ENCODE data around the gene ANTKMT. TPM values are rescaled to one million over a fixed set of nuclear protein-coding genes. Genes with fewer than 3 reads are reported as not detected.
"Not testable (repeated sequence)": the region's sequence is repeated elsewhere in the genome, so short reads cannot be mapped to it uniquely, and the experiment has no call there.

The ANTKMT gene
- total RNA-seq, 2 donors from 2014 or later: 10.3 to 11.8 TPM

DNA sequence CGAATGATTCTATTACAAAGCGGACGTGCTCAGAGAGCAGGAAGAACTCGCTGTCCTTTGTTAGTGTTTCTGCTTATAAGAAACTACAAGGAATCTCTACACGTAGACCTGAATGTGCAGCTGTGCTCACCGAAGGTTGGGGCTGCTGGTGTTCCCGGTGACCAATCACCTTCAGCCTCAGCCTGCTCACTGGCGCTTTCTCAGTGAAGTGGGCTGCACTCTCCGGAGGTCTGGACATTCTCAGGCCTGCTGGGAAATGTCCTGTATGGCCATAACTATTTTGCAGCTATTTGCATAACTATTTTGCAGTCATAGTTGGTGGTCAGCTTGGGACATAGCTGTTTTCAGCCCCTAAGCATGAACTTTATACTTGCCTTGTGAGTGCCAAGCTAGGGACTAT is 29.5 kb downstream of the ANTKMT start:
- Mint-ChIP-seq H3K36me3 (ENCODE audit: low read depth) (no peaks in the 10 kb centered on the region), H3K4me1 (peaks cover 4% of the 10 kb centered on the region), H3K4me3 (no peak overlapping the region), H3K27ac (no peak overlapping the region), H3K27me3 (no peaks in the 10 kb centered on the region)
- no peaks in the 10 kb centered on the region for H3K9me3 ChIP-seq (ENCODE audit: control insufficient read depth, low read length, poor library complexity, severe bottlenecking)
- no peak for DNase-seq
- no peak for ATAC-seq

DNA sequence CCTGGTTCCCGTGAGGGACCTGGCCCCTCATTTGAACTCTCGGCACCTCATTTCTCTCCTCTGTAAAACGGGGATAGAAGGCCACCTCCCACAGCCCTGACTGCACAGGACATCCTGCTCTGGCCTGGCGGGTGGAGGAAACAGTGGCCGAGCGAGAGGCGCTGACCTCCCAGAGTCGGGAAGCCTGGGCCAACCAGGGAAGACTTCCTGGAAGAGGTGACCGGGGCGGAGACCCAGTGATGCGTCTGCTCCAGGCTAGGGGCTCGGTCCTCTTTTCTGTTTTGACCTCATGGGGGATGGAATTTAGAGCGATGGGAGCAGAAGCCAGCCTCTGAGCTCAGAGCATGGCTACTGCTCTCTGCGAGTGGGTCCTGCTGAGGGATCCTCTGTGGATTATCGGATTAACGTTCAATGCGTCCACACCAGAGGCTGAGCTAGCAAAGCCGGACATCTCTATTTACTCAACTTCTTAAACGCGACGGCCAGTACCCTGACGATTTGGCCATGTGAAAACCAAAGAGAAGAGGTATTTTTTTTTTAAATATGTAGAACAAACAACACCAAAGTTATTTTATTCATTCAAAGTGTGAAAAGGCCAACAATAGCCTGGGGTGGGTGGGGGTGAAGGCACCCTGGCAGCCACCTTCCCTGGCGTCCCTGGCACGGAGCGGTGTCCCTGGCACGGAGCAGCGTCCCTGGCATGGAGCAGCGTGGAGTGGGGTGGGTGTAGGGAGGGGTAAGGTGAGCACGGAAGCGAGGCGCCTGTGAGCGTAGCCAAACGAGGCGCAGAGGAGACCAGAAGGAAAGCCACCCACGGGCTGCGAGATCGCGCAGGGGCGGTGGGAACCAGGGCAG is 30.4 kb downstream of the ANTKMT start:
- peaks cover 4% of the 10 kb centered on the region for H3K4me1 Mint-ChIP-seq
- H3K4me3 Mint-ChIP-seq: no peak overlapping the region
- DNase-seq: no peak
- no peak for ATAC-seq
- H3K27ac Mint-ChIP-seq: no peak overlapping the region
- no peaks in the 10 kb centered on the region for H3K9me3 ChIP-seq (ENCODE audit: control insufficient read depth, low read length, poor library complexity, severe bottlenecking)
- no peaks in the 10 kb centered on the region for H3K36me3 Mint-ChIP-seq (ENCODE audit: low read depth)
- no peaks in the 10 kb centered on the region for H3K27me3 Mint-ChIP-seq

- H3K4me1 Mint-ChIP-seq: peaks cover 4% of the 10 kb centered on the region
- no peak overlapping the region for H3K27ac Mint-ChIP-seq
- no peaks in the 10 kb centered on the region for H3K9me3 ChIP-seq (ENCODE audit: control insufficient read depth, low read length, poor library complexity, severe bottlenecking)
- no peaks in the 10 kb centered on the region for H3K27me3 Mint-ChIP-seq
- H3K36me3 Mint-ChIP-seq (ENCODE audit: low read depth): no peaks in the 10 kb centered on the region
- no peak overlapping the region for H3K4me3 Mint-ChIP-seq
- ATAC-seq: no peak
- DNase-seq: no peak
These were observed 31.0 kb downstream of the ANTKMT start for GRCh38 chr16:752007-752312.

- not testable (repeated sequence) for DNase-seq; H3K27me3 Mint-ChIP-seq; H3K4me3 Mint-ChIP-seq; H3K4me1 Mint-ChIP-seq; H3K27ac Mint-ChIP-seq; ATAC-seq; H3K36me3 Mint-ChIP-seq (ENCODE audit: low read depth); H3K9me3 ChIP-seq (ENCODE audit: control insufficient read depth, low read length, poor library complexity, severe bottlenecking)
These were observed 33.2 kb downstream of the ANTKMT start for GRCh38 chr16:754121-754607.

GRCh38 chr16:754656-755055 is 33.7 kb downstream of the ANTKMT start:
- H3K9me3 ChIP-seq (ENCODE audit: control insufficient read depth, low read length, poor library complexity, severe bottlenecking): no peaks in the 10 kb centered on the region
- DNase-seq (no peak), ATAC-seq (peak; percentile 73)
- Mint-ChIP-seq H3K27me3 (no peaks in the 10 kb centered on the region), H3K36me3 (ENCODE audit: low read depth) (no peaks in the 10 kb centered on the region), H3K4me3 (no peak overlapping the region), H3K4me1 (peaks cover 4% of the 10 kb centered on the region), H3K27ac (no peak overlapping the region)

- Mint-ChIP-seq H3K27ac (no peak overlapping the region), H3K27me3 (no peaks in the 10 kb centered on the region), H3K4me3 (no peak overlapping the region), H3K4me1 (peaks cover 4% of the 10 kb centered on the region), H3K36me3 (ENCODE audit: low read depth) (no peaks in the 10 kb centered on the region)
- DNase-seq (no peak), ATAC-seq (no peak)
- H3K9me3 ChIP-seq (ENCODE audit: control insufficient read depth, low read length, poor library complexity, severe bottlenecking): no peaks in the 10 kb centered on the region
These were observed 35.5 kb downstream of the ANTKMT start for GRCh38 chr16:756428-756827.

DNA sequence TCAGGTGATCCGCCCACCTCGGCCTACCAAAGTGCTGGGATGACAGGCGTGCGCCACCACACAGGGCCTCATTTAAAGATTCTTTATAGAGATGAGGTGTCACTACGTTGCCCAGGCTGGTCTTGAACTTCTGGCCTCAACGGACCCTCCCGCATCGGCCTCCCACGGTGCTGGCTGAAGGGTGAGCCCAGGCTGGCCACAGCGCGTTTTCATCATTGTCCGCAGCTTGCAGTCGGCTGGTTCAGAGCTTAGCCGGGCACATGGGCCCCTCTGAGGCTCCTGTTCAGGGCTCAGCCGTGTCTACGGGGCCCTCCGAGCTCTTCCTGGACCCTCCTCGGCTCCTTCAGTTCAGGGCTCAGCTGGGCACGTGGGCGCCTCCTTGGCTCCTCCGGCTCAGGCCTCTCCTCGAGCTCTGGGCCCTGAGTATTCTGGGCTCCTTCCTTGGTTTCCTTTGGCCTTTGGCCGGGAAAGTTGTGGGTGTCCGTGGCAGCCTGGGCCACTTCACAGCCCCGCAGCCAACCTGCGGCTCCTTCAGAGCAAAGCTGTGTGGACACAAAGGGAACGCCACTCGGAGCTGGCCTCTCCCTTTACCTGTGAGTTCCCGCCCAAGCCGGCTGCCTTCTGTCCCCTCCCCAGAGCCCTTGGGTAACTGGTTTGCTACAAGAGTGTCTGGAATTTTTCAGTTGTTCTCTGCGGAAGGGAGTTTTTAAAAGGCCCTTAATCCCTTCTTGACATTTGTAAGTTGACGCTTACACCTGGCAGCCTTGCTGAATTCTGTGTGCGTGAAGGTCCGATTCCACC is 38.4 kb downstream of the ANTKMT start:
- H3K4me1 Mint-ChIP-seq: peaks cover 4% of the 10 kb centered on the region
- ATAC-seq (no peak), DNase-seq (no peak)
- H3K36me3 Mint-ChIP-seq (ENCODE audit: low read depth): no peaks in the 10 kb centered on the region
- H3K27ac Mint-ChIP-seq: no peak overlapping the region
- no peaks in the 10 kb centered on the region for H3K9me3 ChIP-seq (ENCODE audit: control insufficient read depth, low read length, poor library complexity, severe bottlenecking)
- H3K27me3 Mint-ChIP-seq: no peaks in the 10 kb centered on the region
- no peak overlapping the region for H3K4me3 Mint-ChIP-seq

GRCh38 chr16:760065-760464 is 39.1 kb downstream of the ANTKMT start:
- no peaks in the 10 kb centered on the region for H3K9me3 ChIP-seq (ENCODE audit: control insufficient read depth, low read length, poor library complexity, severe bottlenecking)
- Mint-ChIP-seq H3K4me3 (no peak overlapping the region), H3K27me3 (no peaks in the 10 kb centered on the region), H3K4me1 (no peaks in the 10 kb centered on the region), H3K27ac (no peak overlapping the region), H3K36me3 (ENCODE audit: low read depth) (no peaks in the 10 kb centered on the region)
- ATAC-seq (no peak), DNase-seq (no peak)

DNA sequence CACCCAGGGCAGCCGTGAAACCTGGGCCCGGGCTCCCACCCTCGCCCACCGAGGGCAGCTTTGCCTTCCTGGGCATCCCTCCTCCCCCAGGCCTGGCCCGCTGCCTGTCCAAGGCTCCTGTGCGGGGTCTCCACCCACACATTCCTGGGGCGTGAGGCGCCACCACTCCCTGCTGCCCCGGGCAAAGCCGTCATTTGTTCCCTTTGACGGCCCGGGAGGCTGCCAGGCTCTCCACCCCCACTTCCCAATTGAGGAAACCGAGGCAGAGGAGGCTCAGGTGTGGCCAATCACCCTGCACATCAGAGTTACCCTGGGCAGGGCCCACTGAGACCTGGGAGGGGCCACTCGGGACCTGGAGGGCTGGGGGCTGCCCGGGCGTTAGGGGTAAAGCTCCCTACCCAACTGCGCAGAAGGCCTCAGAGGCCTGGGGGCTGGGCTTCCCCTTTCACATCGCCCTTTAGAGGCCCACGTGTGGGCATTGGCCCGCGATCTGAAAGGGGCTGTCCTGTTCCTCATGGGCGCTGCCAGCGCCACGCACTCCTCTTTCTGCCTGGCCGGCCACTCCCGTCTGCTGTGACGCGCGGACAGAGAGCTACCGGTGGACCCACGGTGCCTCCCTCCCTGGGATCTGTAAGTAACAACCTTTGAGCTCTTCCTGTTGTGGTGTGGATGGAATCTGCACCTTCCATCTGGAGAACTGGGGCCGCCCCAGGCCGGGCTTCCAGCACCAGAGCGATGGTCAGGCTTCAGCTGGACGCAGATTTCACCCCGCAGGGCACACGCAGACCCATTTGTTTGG is 39.8 kb downstream of the ANTKMT start, which contains the start of gene MSLN:
Gene MSLN, plus strand, starts transcription at position 190 of the 799 bp plus-strand sequence. CDS start 1,947 bp downstream, outside the sequence.
- no peak within 1 kb of the TSS for H3K4me3 Mint-ChIP-seq
- no peaks in the 10 kb centered on the region for H3K4me1 Mint-ChIP-seq
- H3K9me3 ChIP-seq (ENCODE audit: control insufficient read depth, low read length, poor library complexity, severe bottlenecking): no peaks in the 10 kb centered on the region
- H3K36me3 Mint-ChIP-seq (ENCODE audit: low read depth): no peaks in the 10 kb centered on the region
- no peak for DNase-seq
- no peaks in the 10 kb centered on the region for H3K27me3 Mint-ChIP-seq
- no peak for ATAC-seq
- H3K27ac Mint-ChIP-seq: no peak within 1 kb of the TSS

DNA sequence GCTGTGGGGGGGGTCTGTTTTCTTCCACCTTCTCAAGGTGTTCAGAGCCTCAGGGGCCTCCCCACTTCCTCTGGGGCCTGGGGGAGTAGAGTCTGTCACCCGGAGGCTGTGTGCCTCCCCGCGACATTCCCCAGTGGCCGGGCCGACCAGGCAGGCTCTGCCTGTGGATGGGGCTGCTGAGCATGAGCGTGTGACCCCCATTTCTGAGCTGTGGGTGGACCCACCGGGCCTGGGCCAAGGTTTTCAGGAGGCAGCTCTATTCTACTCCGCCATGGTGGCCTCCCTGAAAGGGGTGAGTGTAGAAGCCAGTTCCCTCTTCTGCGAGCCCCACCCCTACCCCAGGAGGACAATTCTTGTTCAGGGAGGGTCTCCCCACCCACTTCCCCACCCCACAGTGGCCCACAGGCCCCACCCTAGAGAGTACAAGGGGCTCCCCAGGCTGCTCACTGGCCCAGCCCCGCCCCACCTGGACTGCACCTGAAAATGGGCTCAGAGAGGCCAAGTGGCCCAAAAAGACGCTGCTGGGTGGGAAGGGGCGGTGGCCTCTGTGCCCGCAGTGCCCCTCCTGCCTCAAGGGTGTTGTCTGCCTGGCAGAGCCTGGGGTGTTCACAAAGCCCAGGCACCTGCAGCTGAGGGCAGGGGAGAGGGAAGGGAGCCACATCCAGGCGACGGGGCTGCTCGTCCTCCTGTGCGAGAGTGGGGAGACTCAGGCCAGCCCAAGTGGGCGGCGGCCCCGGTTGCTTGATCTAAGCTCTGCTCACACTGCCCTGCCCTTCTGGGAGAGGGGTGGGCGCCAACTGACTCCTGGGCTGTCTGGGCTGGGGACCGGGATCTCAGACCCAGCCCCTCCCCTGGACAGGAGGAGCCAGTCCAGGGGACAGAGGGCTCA is 40.9 kb downstream of the ANTKMT start:
- no peak overlapping the region for H3K27ac Mint-ChIP-seq
- H3K27me3 Mint-ChIP-seq: no peaks in the 10 kb centered on the region
- DNase-seq: no peak
- ATAC-seq: no peak
- no peaks in the 10 kb centered on the region for H3K9me3 ChIP-seq (ENCODE audit: control insufficient read depth, low read length, poor library complexity, severe bottlenecking)
- H3K36me3 Mint-ChIP-seq (ENCODE audit: low read depth): no peaks in the 10 kb centered on the region
- no peaks in the 10 kb centered on the region for H3K4me1 Mint-ChIP-seq
- no peak overlapping the region for H3K4me3 Mint-ChIP-seq

DNA sequence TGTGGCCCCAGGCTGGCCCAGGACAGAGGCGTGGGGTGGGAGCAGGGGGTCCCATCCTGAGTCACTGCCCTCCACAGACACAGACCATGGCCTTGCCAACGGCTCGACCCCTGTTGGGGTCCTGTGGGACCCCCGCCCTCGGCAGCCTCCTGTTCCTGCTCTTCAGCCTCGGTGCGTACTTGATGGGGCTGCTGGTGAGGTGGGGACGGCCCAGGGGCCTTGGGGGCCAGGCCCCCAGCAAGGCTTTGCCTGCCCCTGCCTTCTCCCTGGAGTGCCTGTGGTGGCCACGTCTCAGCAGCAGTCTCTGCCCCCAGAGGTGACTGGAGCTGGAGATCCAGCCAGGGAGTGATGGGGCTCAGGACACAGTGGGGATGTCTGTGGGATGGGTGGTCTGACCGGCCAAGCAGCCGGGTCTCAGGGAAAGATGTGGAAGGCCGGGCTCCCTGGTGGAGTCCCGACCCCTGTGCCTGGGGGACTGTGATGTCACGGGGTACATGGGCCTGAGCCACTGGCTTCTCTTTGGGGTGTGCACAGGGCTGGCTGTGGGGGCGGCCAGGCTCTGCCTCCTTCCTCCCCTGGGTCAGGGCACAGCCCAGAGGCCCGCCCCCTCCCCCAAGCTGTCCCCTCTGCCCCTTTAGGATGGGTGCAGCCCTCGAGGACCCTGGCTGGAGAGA is 41.8 kb downstream of the ANTKMT start:
- DNase-seq (no peak), ATAC-seq (no peak)
- Mint-ChIP-seq H3K27ac (no peak overlapping the region), H3K27me3 (no peaks in the 10 kb centered on the region), H3K4me1 (no peaks in the 10 kb centered on the region), H3K4me3 (no peak overlapping the region), H3K36me3 (ENCODE audit: low read depth) (no peaks in the 10 kb centered on the region)
- H3K9me3 ChIP-seq (ENCODE audit: control insufficient read depth, low read length, poor library complexity, severe bottlenecking): no peaks in the 10 kb centered on the region
